IPS DF 6.9 (cell line): ENCODE measurements around the gene SLC7A8.
"Not testable (repeated sequence)": the region's sequence is repeated elsewhere in the genome, so short reads cannot be mapped to it uniquely, and the experiment has no call there.

ENCODE experiments used
- DNase-seq: peaks from one replicate; pipeline ENCODE4 v3.0.0-alpha.2; 2013; ENCODE audit warnings: low read depth, low spot score
- H3K27ac ChIP-seq: one replicate; pipeline ENCODE4 v1.5.1; 2013; ENCODE audit warnings: low read length, control low read depth
- H3K27me3 ChIP-seq: 2 replicates; pipeline ENCODE4 v1.6.1; 2013; ENCODE audit warnings: mild to moderate bottlenecking, low read length; ENCODE audit not compliant: control insufficient read depth, insufficient read depth
- H3K36me3 ChIP-seq: 2 replicates; pipeline ENCODE4 v1.6.1; 2013; ENCODE audit warnings: low read length; ENCODE audit not compliant: control insufficient read depth, insufficient read depth
- H3K4me1 ChIP-seq: 2 replicates; pipeline ENCODE4 v1.6.1; 2013; ENCODE audit warnings: low read length; ENCODE audit not compliant: control insufficient read depth, insufficient read depth
- H3K4me3 ChIP-seq: 2 replicates; pipeline ENCODE4 v1.5.1; 2013; ENCODE audit warnings: mild to moderate bottlenecking, low read length
- H3K9me3 ChIP-seq: 2 replicates; pipeline ENCODE4 v1.6.1; 2013; ENCODE audit warnings: low read length, inconsistent platforms; ENCODE audit not compliant: control insufficient read depth, insufficient read depth
- WGBS: extraction: QIAGEN DNeasy Blood & Tissue Kit; methylation state at CpG from one replicate; pipeline ENCODE4 v1.1.7; 2013; ENCODE audit warnings: mixed read lengths, missing lambda C conversion rate; ENCODE audit not compliant: insufficient read length, insufficient coverage; 5-methylcytosine and 5-hydroxymethylcytosine counted together

SLC7A8 gene

DNA sequence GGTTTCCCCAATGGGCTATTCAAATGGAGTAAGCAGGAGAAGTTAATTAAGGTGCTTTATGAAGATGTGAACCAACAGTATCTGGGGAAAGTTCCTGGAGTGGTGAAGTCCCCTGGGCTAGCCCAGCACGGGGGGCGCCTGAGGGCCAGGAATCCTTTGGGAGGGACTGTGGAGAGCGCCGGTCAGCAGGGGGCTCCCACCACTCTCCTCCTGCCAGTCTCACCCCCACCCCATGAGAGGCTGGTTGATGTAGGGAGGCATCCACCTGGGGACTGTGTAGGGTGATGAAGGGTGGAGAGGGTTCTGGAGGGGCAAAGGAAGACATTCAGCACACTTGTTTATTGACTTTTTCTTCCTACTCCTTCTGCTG lies 68.8 kb downstream of the SLC7A8 start:
- WGBS, result no CpG with 5 or more reads among the region's 4 CpGs
- Histone ChIP-seq H3K27ac (no peak overlapping the region), H3K4me3 (no peak overlapping the region), H3K27me3 (no peaks in the 10 kb centered on the region), H3K36me3 (no peaks in the 10 kb centered on the region), H3K4me1 (peaks cover 4% of the 10 kb centered on the region), H3K9me3 (no peaks in the 10 kb centered on the region)
- DNase-seq, result no peak

DNA sequence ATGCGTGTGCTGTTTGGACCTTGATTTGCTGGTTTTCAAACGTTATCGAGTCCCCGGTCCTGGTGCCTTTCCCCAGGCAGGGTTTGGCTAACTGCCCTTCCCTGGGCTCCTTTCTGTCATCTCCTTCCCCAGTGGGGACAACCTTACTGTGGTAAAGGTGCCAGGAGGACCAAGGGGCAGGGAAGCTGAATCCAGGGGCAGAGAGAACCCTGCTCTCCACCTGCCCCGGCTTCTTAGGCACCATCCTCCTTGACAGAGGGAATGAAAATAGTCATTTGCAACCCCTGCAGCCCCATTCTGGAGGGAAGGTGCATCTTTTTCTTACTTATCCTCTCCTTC lies 69.4 kb downstream of the SLC7A8 start:
- no CpG with 5 or more reads among the region's 5 CpGs for WGBS
- H3K4me3 ChIP-seq, result no peak overlapping the region

DNA sequence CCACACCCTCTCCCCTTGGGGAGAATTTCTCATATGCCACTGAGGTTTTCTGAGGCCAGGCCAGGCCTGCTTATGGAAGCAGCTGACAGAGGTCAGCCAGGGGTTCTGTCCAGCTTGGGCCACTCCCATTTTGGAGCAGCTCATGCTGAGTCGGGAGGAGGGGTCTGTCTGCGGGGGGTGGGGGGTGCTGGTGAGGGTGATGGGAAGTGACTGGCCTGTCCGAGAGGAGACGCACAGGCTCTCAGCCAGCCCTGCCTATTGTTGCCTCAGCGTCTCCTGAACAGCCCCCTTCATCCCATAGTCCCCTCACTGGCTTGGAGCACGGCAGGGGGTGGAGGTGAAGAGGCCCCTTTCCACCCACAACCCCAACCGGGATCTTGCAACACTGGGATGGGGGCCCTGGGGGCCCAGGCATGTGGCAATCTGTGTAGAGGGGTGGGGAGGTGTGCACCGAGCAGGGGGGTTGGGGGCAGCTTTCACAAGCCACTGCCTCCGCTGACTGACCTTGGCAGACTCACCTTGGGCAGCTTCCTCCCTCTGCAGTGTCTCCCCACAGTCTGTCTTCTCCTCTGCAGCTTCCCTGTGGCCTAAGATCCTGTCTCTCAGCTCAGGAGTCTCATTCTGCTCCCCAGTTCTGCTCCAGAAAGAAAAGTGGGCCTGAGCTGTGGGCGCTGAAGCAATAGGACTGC lies 69.9 kb downstream of the SLC7A8 start:
- no peaks in the 10 kb centered on the region for H3K27me3 ChIP-seq
- no peaks in the 10 kb centered on the region for H3K9me3 ChIP-seq
- H3K4me1 ChIP-seq, result peaks cover 4% of the 10 kb centered on the region
- no peak overlapping the region for H3K27ac ChIP-seq
- WGBS, result no CpG with 5 or more reads among the region's 10 CpGs
- H3K4me3 ChIP-seq, result no peak overlapping the region
- DNase-seq, result no peak
- no peaks in the 10 kb centered on the region for H3K36me3 ChIP-seq

More for the DNA sequence above, 69.4 kb downstream of the SLC7A8 start:
- Histone ChIP-seq H3K27me3 (no peaks in the 10 kb centered on the region), H3K9me3 (no peaks in the 10 kb centered on the region), H3K4me1 (peaks cover 4% of the 10 kb centered on the region), H3K27ac (no peak overlapping the region), H3K36me3 (no peaks in the 10 kb centered on the region)
- no peak for DNase-seq

DNA sequence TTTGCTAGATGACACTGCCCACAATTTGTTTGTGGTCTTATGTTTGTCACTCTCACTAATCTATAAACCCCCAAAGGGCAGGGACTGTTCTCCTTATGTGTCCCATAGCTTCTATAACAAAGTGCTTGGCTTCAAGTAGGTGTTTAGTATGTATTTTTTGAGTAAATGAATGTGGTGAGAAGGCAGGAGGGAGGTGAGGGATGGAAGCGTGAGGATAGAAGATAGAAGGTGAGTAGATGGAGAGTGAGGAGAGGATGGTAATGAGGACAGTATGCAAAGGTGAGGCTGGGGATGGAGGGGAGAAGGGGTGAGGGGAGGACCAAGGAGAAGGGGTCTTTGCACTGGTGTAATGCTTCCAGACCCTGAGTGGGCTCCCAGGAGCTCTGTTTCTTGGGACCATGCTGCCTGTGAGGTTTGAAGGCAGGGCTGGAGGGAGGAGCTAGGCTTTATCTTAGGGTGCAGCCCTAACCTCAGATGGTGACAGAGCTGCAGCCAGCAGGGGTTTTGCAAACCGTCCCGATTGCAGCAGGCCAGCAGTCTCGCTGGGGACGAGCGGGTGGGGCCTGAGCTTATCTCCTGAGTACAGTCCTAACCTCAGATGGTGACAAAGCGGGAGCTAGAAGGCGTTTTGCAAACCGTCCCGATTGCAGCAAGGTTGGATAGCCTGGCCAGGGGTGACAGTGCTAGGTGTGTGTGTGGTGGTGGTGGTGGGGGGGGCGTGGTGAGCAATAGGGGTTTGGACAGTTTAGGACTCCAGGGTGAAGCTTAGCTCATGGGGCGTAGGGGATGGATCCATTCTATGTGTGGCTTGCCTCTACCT lies 70.9 kb downstream of the SLC7A8 start:
- 100% methylated on average over 1 of the region's 12 CpGs for WGBS
- H3K36me3 ChIP-seq, result no peaks in the 10 kb centered on the region
- no peak overlapping the region for H3K4me3 ChIP-seq
- H3K27me3 ChIP-seq, result no peaks in the 10 kb centered on the region
- no peaks in the 10 kb centered on the region for H3K9me3 ChIP-seq
- DNase-seq, result no peak
- no peak overlapping the region for H3K27ac ChIP-seq
- H3K4me1 ChIP-seq, result peaks cover 4% of the 10 kb centered on the region

DNA sequence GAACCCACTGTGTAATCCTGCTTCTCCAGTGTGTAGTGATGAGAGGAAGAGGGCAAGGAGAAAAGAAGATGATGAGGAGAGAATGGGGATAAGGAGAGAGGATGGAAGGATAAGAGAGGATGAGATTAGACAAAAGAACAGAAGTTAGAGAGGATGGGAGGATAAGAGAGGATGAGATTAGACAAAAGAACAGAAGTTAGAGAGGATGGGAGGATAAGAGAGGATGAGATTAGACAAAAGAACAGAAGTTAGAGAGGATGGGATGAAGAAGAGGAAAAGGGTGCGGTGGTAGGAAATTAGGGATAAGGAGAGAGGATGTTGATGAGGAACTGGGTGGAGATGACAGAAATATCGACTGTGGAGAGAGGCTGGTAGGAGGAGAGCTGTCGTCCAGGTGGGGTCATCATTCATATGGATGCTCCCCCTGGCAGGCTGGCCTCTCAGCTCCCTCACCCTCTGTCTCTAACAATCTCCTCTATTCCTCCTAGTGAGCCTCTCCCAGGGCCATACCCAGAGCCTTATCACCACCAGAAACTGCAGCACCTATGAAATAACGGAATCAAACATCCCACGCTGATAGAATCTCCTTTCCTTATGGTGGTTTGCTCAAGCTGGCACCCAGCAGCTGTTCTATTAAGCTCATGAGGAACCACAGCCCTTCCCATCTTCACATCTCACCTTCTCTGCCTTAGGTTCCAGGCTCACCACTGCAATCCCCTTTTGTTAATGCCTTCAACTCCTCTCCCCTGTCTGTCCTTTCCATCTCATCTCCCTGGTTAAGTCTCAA lies 72.7 kb downstream of the SLC7A8 start:
- Histone ChIP-seq H3K4me1 (peaks cover 5% of the 10 kb centered on the region), H3K9me3 (no peaks in the 10 kb centered on the region), H3K4me3 (no peak overlapping the region), H3K36me3 (no peaks in the 10 kb centered on the region), H3K27ac (no peak overlapping the region), H3K27me3 (no peaks in the 10 kb centered on the region)
- 100% methylated on average over 2 of the region's 5 CpGs for WGBS
- DNase-seq, result no peak

DNA sequence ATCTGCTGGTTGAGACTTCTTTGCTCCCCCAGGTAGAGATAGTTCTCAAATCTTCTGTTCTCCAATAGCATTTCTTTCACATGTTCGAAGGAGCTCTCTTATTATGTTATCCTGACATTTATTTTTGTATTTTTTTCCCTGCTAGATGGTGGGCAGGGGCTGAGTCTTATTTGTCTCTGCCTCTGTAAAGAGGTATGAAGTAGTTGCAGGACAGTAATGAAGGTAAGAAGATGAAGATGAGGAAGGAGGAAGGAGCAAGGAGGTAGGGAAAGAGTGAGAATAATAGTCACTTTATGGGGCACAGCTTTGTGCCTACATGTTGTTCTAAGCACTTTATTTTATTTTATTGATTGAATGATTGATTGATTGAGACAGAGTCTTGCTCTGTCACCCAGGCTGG lies 73.7 kb downstream of the SLC7A8 start:
- H3K4me3 ChIP-seq, result no peak overlapping the region
- H3K27me3 ChIP-seq, result no peaks in the 10 kb centered on the region
- H3K4me1 ChIP-seq, result peaks cover 5% of the 10 kb centered on the region
- WGBS, result no CpG with 5 or more reads among the region's 1 CpG
- no peak overlapping the region for H3K27ac ChIP-seq
- no peaks in the 10 kb centered on the region for H3K36me3 ChIP-seq
- no peaks in the 10 kb centered on the region for H3K9me3 ChIP-seq
- DNase-seq, result no peak

DNA sequence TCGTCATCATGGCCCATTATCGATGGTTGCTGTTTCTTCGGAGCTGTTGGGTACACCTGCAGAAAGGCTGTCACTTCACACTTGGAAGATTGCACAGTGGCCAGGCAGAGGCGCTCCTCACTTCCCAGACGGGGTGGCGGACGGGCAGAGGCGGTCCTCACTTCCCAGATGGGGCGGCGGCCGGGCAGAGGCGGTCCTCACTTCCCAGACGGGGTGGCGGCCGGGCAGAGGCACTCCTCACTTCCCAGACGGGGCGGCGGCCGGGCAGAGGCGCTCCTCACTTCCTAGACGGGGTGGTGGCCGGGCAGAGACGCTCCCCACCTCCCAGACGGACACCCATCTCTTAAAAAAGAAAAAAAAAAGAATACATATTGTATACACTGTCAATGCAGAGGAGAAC lies 75.3 kb downstream of the SLC7A8 start:
- not testable (repeated sequence) for H3K4me1 ChIP-seq, H3K9me3 ChIP-seq, H3K27me3 ChIP-seq, H3K36me3 ChIP-seq, DNase-seq, H3K4me3 ChIP-seq, H3K27ac ChIP-seq
- WGBS, result no CpG with 5 or more reads among the region's 24 CpGs

DNA sequence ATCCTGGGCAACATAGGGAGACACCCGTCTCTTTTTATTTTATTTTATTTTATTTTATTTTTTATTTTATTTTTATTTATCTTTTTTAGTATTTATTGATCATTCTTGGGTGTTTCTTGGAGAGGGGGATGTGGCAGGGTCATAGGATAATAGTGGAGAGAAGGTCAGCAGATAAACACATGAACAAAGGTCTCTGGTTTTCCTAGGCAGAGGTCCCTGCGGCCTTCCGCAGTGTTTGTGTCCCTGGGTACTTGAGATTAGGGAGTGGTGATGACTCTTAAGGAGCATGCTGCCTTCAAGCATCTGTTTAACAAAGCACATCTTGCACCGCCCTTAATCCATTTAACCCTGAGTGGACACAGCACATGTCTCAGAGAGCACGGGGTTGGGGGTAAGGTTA lies 75.8 kb downstream of the SLC7A8 start:
- not testable (repeated sequence) for H3K9me3 ChIP-seq, H3K27ac ChIP-seq, H3K27me3 ChIP-seq, H3K36me3 ChIP-seq, H3K4me3 ChIP-seq, DNase-seq, H3K4me1 ChIP-seq
- no CpG with 5 or more reads among the region's 5 CpGs for WGBS

DNA sequence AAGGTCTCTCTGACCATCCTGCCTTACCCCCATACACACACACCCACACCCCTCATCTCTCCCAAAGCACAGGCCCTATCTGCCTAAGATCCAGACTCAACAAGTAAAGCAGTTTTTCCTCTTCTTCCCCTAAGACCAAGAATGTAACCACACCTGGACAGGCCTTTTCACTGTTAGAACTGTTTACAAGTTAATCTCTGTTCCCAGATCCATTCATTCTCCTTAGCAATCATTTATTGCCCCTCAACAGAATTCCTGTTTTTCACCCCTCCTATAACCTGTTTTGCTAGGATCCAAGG lies 76.8 kb downstream of the SLC7A8 start:
- Histone ChIP-seq H3K4me1 (0 out of 2 replicates have a peak, but pooled peaks cover 1% of the 10 kb centered on the region), H3K27me3 (no peaks in the 10 kb centered on the region), H3K36me3 (no peaks in the 10 kb centered on the region), H3K4me3 (no peak overlapping the region), H3K9me3 (no peaks in the 10 kb centered on the region), H3K27ac (no peak overlapping the region)
- DNase-seq, result no peak

DNA sequence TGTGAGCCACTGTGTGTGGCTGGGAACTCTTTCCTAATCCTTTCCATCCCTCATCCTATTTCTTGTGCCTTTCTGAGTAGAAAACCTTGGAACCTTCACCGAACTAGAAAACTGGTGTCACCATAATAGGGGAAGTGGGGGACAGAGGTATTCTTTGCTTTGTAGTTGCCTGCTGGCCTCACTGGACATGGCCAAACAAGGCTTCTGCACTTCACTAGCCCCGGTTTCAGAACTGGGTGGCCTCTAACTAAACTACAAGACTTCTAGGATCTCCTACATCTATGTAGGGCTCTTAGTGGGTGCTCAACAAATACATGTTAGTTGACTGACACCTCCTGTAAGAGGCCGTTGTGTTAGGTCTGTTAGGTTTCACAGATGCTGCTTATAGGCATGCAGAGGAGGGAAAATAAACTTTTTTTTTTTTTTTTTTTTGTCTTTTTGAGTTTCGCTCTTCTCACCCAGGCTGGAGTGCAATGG lies 78.1 kb downstream of the SLC7A8 start:
- no peak for DNase-seq
- H3K4me3 ChIP-seq, result no peak overlapping the region
- no peaks in the 10 kb centered on the region for H3K27me3 ChIP-seq
- 0 out of 2 replicates have a peak, but pooled peaks cover 1% of the 10 kb centered on the region for H3K4me1 ChIP-seq
- no peaks in the 10 kb centered on the region for H3K36me3 ChIP-seq
- no peaks in the 10 kb centered on the region for H3K9me3 ChIP-seq
- no CpG with 5 or more reads among the region's 4 CpGs for WGBS
- no peak overlapping the region for H3K27ac ChIP-seq
